WTC11 (cell line): Measurements from ENCODE around the gene CIART. TPM values are rescaled to one million over a fixed set of nuclear protein-coding genes. Genes with fewer than 3 reads are reported as not detected.

Source experiments
- AFF4 ChIP-seq: sonication (generic); formaldehyde crosslinking; IDR thresholded peaks from 2 replicates; pipeline ENCODE4 v1.8.1; 2023; ENCODE audit warnings: mild to moderate bottlenecking, missing genetic modification reagents, borderline replicate concordance
- ARID4B ChIP-seq: sonication (generic); formaldehyde crosslinking; IDR thresholded peaks from 2 replicates; pipeline ENCODE4 v1.8.0; 2023; ENCODE audit warnings: missing genetic modification reagents, mild to moderate bottlenecking, borderline replicate concordance
- ATF3 ChIP-seq: sonication (generic); formaldehyde crosslinking; conservative IDR thresholded peaks from 2 replicates; pipeline ENCODE4 v1.8.1; 2022; ENCODE audit warnings: mild to moderate bottlenecking, missing genetic modification reagents
- CTCF ChIP-seq: fragments of 200-600 bp; IDR thresholded peaks from 2 replicates; pipeline ENCODE4 v1.8.0; 2022; ENCODE audit warnings: antibody characterized with exemption
- ERG ChIP-seq: fragments of 250-450 bp; sonication (Bioruptor Pico); IDR thresholded peaks from 2 replicates; pipeline ENCODE4 v1.8.0; 2021; ENCODE audit warnings: mild to moderate bottlenecking
- FOXJ3 ChIP-seq: sonication (generic); formaldehyde crosslinking; IDR thresholded peaks from 2 replicates; pipeline ENCODE4 v1.9.0; 2021; ENCODE audit warnings: missing genetic modification reagents, mild to moderate bottlenecking, borderline replicate concordance
- FOXK1 ChIP-seq: sonication (generic); formaldehyde crosslinking; IDR thresholded peaks from 2 replicates; pipeline ENCODE4 v1.8.0; 2022; ENCODE audit warnings: mild to moderate bottlenecking, moderate library complexity, missing genetic modification reagents
- FOXP1 ChIP-seq: sonication (generic); formaldehyde crosslinking; IDR thresholded peaks from 2 replicates; pipeline ENCODE4 v1.8.0; 2022; ENCODE audit warnings: missing genetic modification reagents, mild to moderate bottlenecking, moderate library complexity, borderline replicate concordance
- GABPB1 ChIP-seq: sonication (generic); formaldehyde crosslinking; IDR thresholded peaks from 2 replicates; pipeline ENCODE4 v1.8.1; 2023; ENCODE audit warnings: mild to moderate bottlenecking, missing genetic modification reagents
- GRHL2 ChIP-seq: fragments of 250-450 bp; sonication (Bioruptor Pico); IDR thresholded peaks from 2 replicates; pipeline ENCODE4 v1.8.0; 2022; ENCODE audit warnings: mild to moderate bottlenecking, moderate library complexity; ENCODE audit not compliant: insufficient replicate concordance, severe bottlenecking
- JUN ChIP-seq: sonication (generic); formaldehyde crosslinking; IDR thresholded peaks from 2 replicates; pipeline ENCODE4 v1.8.0; 2023; ENCODE audit warnings: mild to moderate bottlenecking, missing genetic modification reagents
- MLX ChIP-seq: sonication (generic); formaldehyde crosslinking; IDR thresholded peaks from 2 replicates; pipeline ENCODE4 v1.8.1; 2023; ENCODE audit warnings: mild to moderate bottlenecking, missing genetic modification reagents, moderate library complexity
- NFYB ChIP-seq: sonication (generic); formaldehyde crosslinking; conservative IDR thresholded peaks from 2 replicates; pipeline ENCODE4 v1.8.0; 2022; ENCODE audit warnings: low read depth, missing genetic modification reagents
- PREB ChIP-seq: sonication (generic); formaldehyde crosslinking; IDR thresholded peaks from 2 replicates; pipeline ENCODE4 v1.8.1; 2022; ENCODE audit warnings: mild to moderate bottlenecking, missing genetic modification reagents, moderate library complexity, borderline replicate concordance
- RORB ChIP-seq: fragments of 250-450 bp; sonication (Bioruptor Pico); IDR thresholded peaks from 2 replicates; pipeline ENCODE4 v1.9.0; 2021; ENCODE audit warnings: mild to moderate bottlenecking
- TEAD4 ChIP-seq: sonication (generic); formaldehyde crosslinking; IDR thresholded peaks from 2 replicates; pipeline ENCODE4 v1.8.0; 2022; ENCODE audit warnings: mild to moderate bottlenecking, missing genetic modification reagents
- ZMAT4 ChIP-seq: fragments of 250-450 bp; sonication (Bioruptor Pico); IDR thresholded peaks from 2 replicates; pipeline ENCODE4 v1.9.0; 2021; ENCODE audit warnings: mild to moderate bottlenecking
- ZNF263 ChIP-seq: sonication (generic); formaldehyde crosslinking; IDR thresholded peaks from 2 replicates; pipeline ENCODE4 v1.8.1; 2022; ENCODE audit warnings: low read depth, mild to moderate bottlenecking, moderate library complexity, missing genetic modification reagents
- ZSCAN18 ChIP-seq: fragments of 250-450 bp; sonication (Bioruptor Pico); IDR thresholded peaks from 2 replicates; pipeline ENCODE4 v2.1.2; 2022; ENCODE audit warnings: mild to moderate bottlenecking, moderate library complexity
- total RNA-seq: library from RNA; stranded (reverse); gene quantifications from 3 replicates; pipeline ENCODE4 v1.2.3, GENCODE V29; 2021

Gene CIART
- total RNA-seq, 1 experiment from 2014 or later = 7.8 TPM

- no peak for TF ChIP-seq MLX (CRISPR knock-in tag)
- TF ChIP-seq JUN (CRISPR knock-in tag) = no peak
- no peak for TF ChIP-seq NFYB (CRISPR knock-in tag)
- no peak for TF ChIP-seq RORB (CRISPR knock-in tag)
- TF ChIP-seq ZMAT4 (CRISPR knock-in tag) = no peak
- TF ChIP-seq FOXP1 (CRISPR knock-in tag) = 0 out of 2 replicates have a peak, but pooled peaks have one; percentile 43
- TF ChIP-seq GABPB1 (CRISPR knock-in tag) = no peak
- TF ChIP-seq CTCF = no peak
- no peak for TF ChIP-seq ZSCAN18 (CRISPR knock-in tag)
- TF ChIP-seq TEAD4 (CRISPR knock-in tag) = no peak
- no peak for TF ChIP-seq ATF3 (CRISPR knock-in tag)
- no peak for TF ChIP-seq ARID4B (CRISPR knock-in tag)
- no peak for TF ChIP-seq ZNF263
- no peak for TF ChIP-seq ERG
- no peak for TF ChIP-seq FOXJ3 (CRISPR knock-in tag)
- no peak for TF ChIP-seq PREB (CRISPR knock-in tag)
- peak; percentile 34; the same call in 1 of the 2 replicates for TF ChIP-seq FOXK1
- no peak for TF ChIP-seq GRHL2 (CRISPR knock-in tag)
- no peak for TF ChIP-seq AFF4
These were observed 22.3 kb upstream of the CIART start (continued) for GRCh38 chr1:150259758-150260669.
